ENCODE data around the gene APMAP.
"Not testable (repeated sequence)": the region's sequence is repeated elsewhere in the genome, so short reads cannot be mapped to it uniquely, and the experiment has no call there.

GRCh38 chr20:24929259-24929658, 63.3 kb downstream of the APMAP start:
- not testable (repeated sequence) for TF ChIP-seq CTCF (IDR thresholded peaks at IDR 0.05 in 2 of 3, conservative IDR thresholded peaks at IDR 0.05 in 1 of 3; ENCODE audit: borderline replicate concordance in 1 of 3, insufficient read depth in 1 of 3, low read depth in 2 of 3, low read length in 2 of 3); MAX (IDR thresholded peaks at IDR 0.05)
